Measurements from ENCODE around the gene DCUN1D5.

The DCUN1D5 gene

GRCh38 chr11:103091801-103092524 is at the start of gene DCUN1D5:
TSS of gene DCUN1D5 (minus strand) at chr11:103092160. CDS start at chr11:103091872, 288 bp downstream.
- ChIA-PET POLR2A (interaction anchor here (0.6 to 3.5 kb wide), 13 partner anchors 8 to 394 kb away, joined by 3 to 115 read pairs (median 3); partner anchors contain the start of gene DYNC2H1), CTCF (interaction anchor here (0.6 to 3.4 kb wide), 3 partner anchors 17 to 311 kb away, joined by 3 to 22 read pairs (median 3); partner anchors contain the start of genes DYNC2H1 and MMP10)
- peak; percentile 97 for DNase-seq (ENCODE audit: extremely low spot score)
- no peak for TF ChIP-seq ARNT (IDR thresholded peaks at IDR 0.05)
- TF ChIP-seq FOXK2 (IDR thresholded peaks at IDR 0.05) = no peak
- no peak for TF ChIP-seq CTBP1 (IDR thresholded peaks at IDR 0.05; ENCODE audit: borderline replicate concordance)
- no peak for TF ChIP-seq SP1 (IDR thresholded peaks at IDR 0.05)
- TF ChIP-seq SUZ12 (IDR thresholded peaks at IDR 0.05) = no peak
- TF ChIP-seq HDGF (IDR thresholded peaks at IDR 0.05; ENCODE audit: borderline replicate concordance) = no peak
- TF ChIP-seq ELF4 (IDR thresholded peaks at IDR 0.05) = 0 out of 2 replicates have a peak, but pooled peaks have one; percentile 31
- no peak for TF ChIP-seq TARDBP (IDR thresholded peaks at IDR 0.05)
- no peak for TF ChIP-seq ZNF384 (IDR thresholded peaks at IDR 0.05)
- TF ChIP-seq NFRKB (IDR thresholded peaks at IDR 0.05) = no peak
- TF ChIP-seq FOXM1 (IDR thresholded peaks at IDR 0.05; ENCODE audit: borderline replicate concordance) = no peak
- peak; percentile 47 for TF ChIP-seq PKNOX1 (IDR thresholded peaks at IDR 0.05)

- CTCF ChIA-PET = no interaction called here
- no peak for DNase-seq (ENCODE audit: extremely low spot score)
- POLR2A ChIA-PET = no interaction called here
- no peak for TF ChIP-seq PKNOX1 (IDR thresholded peaks at IDR 0.05)
Observed at GRCh38 chr11:103125462-103125861, 33.5 kb upstream of the DCUN1D5 start.

- TF ChIP-seq FOXM1 (IDR thresholded peaks at IDR 0.05; ENCODE audit: borderline replicate concordance) (no peak), PKNOX1 (IDR thresholded peaks at IDR 0.05) (no peak), LEF1 (IDR thresholded peaks at IDR 0.05; ENCODE audit: borderline replicate concordance) (no peak), BHLHE40 (IDR thresholded peaks at IDR 0.05; ENCODE audit: borderline replicate concordance) (no peak), CTBP1 (IDR thresholded peaks at IDR 0.05; ENCODE audit: borderline replicate concordance) (no peak), SP1 (IDR thresholded peaks at IDR 0.05) (no peak)
- ChIA-PET CTCF (no interaction called here), POLR2A (no interaction called here)
- DNase-seq (ENCODE audit: extremely low spot score) = no peak
Observed at GRCh38 chr11:103114836-103115235, 22.9 kb upstream of the DCUN1D5 start.

- ChIA-PET POLR2A (interaction anchor here (1.5 kb wide), 1 partner anchor 20 kb away, joined by 13 read pairs; the partner anchor contains the start of gene DCUN1D5), CTCF (interaction anchor here (0.6 to 0.8 kb wide), 2 partner anchors 376 to 666 kb away, joined by 4 to 7 read pairs; no protein-coding TSS in a partner anchor)
- no peak for DNase-seq (ENCODE audit: extremely low spot score)
- TF ChIP-seq ELF4 (IDR thresholded peaks at IDR 0.05) = no peak
- TF ChIP-seq CTBP1 (IDR thresholded peaks at IDR 0.05; ENCODE audit: borderline replicate concordance) = no peak
- TF ChIP-seq BHLHE40 (IDR thresholded peaks at IDR 0.05; ENCODE audit: borderline replicate concordance) = no peak
- no peak for TF ChIP-seq FOXM1 (IDR thresholded peaks at IDR 0.05; ENCODE audit: borderline replicate concordance)
- TF ChIP-seq NFRKB (IDR thresholded peaks at IDR 0.05) = no peak
- TF ChIP-seq SUZ12 (IDR thresholded peaks at IDR 0.05) = no peak
- TF ChIP-seq FOXA1 (IDR thresholded peaks at IDR 0.05) = no peak
- no peak for TF ChIP-seq SP1 (IDR thresholded peaks at IDR 0.05)
- TF ChIP-seq ZNF384 (IDR thresholded peaks at IDR 0.05) = no peak
- TF ChIP-seq TARDBP (IDR thresholded peaks at IDR 0.05) = no peak
- TF ChIP-seq PKNOX1 (IDR thresholded peaks at IDR 0.05) = no peak
- no peak for TF ChIP-seq L3MBTL2 (conservative IDR thresholded peaks at IDR 0.05)
- TF ChIP-seq ARNT (IDR thresholded peaks at IDR 0.05) = no peak
- no peak for TF ChIP-seq FOXK2 (IDR thresholded peaks at IDR 0.05)
- no peak for TF ChIP-seq LEF1 (IDR thresholded peaks at IDR 0.05; ENCODE audit: borderline replicate concordance)
- no peak for TF ChIP-seq HDGF (IDR thresholded peaks at IDR 0.05; ENCODE audit: borderline replicate concordance)
Observed at GRCh38 chr11:103112364-103112763, 20.4 kb upstream of the DCUN1D5 start.

GRCh38 chr11:103111400-103111799 is 19.4 kb upstream of the DCUN1D5 start:
- ChIA-PET CTCF (interaction anchor here (0.7 kb wide), 1 partner anchor 19 kb away, joined by 3 read pairs; no protein-coding TSS in a partner anchor), POLR2A (interaction anchor here (0.7 kb wide), 1 partner anchor 20 kb away, joined by 3 read pairs; the partner anchor contains the start of gene DCUN1D5)
- peak; percentile 20 for DNase-seq (ENCODE audit: extremely low spot score)
- TF ChIP-seq FOXA1 (IDR thresholded peaks at IDR 0.05) (no peak), HDGF (IDR thresholded peaks at IDR 0.05; ENCODE audit: borderline replicate concordance) (no peak), FOXM1 (IDR thresholded peaks at IDR 0.05; ENCODE audit: borderline replicate concordance) (no peak), NFRKB (IDR thresholded peaks at IDR 0.05) (no peak), BHLHE40 (IDR thresholded peaks at IDR 0.05; ENCODE audit: borderline replicate concordance) (no peak), TARDBP (IDR thresholded peaks at IDR 0.05) (no peak), ZNF384 (IDR thresholded peaks at IDR 0.05) (no peak), PKNOX1 (IDR thresholded peaks at IDR 0.05) (no peak), SUZ12 (IDR thresholded peaks at IDR 0.05) (no peak), FOXK2 (IDR thresholded peaks at IDR 0.05) (no peak), ARNT (IDR thresholded peaks at IDR 0.05) (no peak), CTBP1 (IDR thresholded peaks at IDR 0.05; ENCODE audit: borderline replicate concordance) (no peak), SP1 (IDR thresholded peaks at IDR 0.05) (no peak), ELF4 (IDR thresholded peaks at IDR 0.05) (no peak)
